22Rv1 (cell line): ENCODE data around the gene MYG1.

Experiments
- CTCF ChIP-seq: fragments of 450-650 bp; IDR thresholded peaks from 2 replicates; pipeline ENCODE4 v1.5.1; 2017; ENCODE audit warnings: mild to moderate bottlenecking
- ZFX ChIP-seq: fragments of 450-650 bp; IDR thresholded peaks from 2 replicates; pipeline ENCODE4 v1.6.1; 2017; ENCODE audit warnings: antibody characterized with exemption, borderline replicate concordance

GRCh38 chr12:53336181-53336681 lies 36.7 kb downstream of the MYG1 start, which contains the start of gene SP7:
- no peak for TF ChIP-seq CTCF
- no peak for TF ChIP-seq ZFX
